GM10266 (cell line): Measurements from ENCODE around the gene KCNQ1OT1.

Source experiments
- DNase-seq: peaks from one replicate; pipeline ENCODE4 v3.0.0; 2012; ENCODE audit errors: extremely low spot score
- CTCF ChIP-seq: IDR thresholded peaks from 2 replicates; pipeline ENCODE4 v1.5.1; 2012; ENCODE audit warnings: mild to moderate bottlenecking, low read depth; ENCODE audit not compliant: control insufficient read depth, insufficient read depth; ENCODE audit errors: missing control alignments

Gene KCNQ1OT1

DNA sequence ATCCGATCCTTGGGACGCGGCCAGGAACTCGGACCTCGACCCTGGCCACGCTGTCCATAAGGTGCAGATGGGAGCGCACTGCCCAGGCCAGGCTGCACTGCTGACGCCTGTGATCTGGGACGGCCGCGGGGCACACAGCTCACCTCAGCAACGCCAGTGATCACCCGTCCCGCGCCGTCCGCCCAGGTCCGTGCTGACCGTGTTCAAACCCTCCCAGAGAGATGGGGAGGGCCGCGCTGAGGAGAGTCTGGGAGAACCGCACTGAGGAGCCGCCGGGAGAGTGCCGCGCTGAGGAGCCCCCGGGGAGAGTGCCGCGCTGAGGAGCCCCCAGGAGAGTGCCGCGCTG is 636 bp downstream of the KCNQ1OT1 start:
- TF ChIP-seq CTCF = no peak
- DNase-seq = no peak

DNA sequence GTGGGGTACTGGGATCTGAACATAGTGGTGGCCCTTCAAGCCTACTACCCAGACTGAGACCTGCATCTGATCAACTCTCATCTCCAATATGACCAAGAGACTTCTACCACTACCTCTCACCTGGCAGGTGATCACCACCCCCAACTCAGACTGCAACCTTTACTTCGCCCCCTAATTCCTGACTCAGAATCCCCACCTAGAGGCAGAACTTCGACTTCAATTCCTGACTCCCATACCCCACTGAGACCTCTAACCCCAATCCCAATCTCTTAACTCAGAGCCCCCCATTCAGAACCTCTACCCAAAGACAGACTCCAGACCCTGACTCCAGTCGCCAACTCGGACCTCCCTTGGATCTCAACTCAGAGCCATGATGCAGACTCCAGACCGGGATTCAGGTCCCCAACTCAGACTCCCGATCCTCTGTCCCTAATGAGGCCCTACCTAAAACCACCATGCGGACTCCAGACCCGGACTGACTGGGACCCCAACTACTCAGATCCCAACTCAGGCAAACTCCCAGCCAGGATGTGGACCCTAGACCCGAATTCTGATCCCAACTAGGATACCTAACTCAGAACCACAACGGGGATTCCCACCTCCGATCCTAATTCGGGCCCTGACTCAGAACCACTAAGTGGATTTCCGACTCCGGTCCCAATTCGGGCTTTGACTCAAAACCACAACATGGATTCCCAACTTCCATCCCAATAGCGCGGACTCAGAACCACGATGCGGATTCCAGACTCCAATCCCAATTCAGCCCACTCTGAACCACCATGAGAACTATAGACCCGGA is 1.2 kb downstream of the KCNQ1OT1 start:
- DNase-seq = no peak

DNA sequence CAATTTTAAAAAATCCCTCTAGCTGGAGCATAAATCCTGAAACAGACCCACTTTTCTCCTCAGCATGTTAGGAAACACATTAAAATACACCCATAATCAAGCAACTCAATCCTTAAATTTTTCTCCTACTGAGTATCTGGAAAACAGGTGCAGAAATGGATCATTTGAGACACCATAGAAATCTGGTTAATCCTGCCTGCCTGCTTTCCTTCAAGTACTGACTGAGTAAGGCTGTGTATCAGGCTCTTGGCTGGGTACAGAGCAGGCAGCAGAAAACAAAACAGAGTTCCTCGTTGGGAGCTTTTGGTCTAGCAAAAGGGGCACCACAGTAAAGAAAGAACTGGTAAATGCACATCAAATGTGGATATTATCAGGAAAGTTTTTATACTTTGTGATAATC is 1.9 kb downstream of the KCNQ1OT1 start:
- no peak for DNase-seq
- no peak for TF ChIP-seq CTCF

More for the DNA sequence above, 1.2 kb downstream of the KCNQ1OT1 start:
- TF ChIP-seq CTCF = no peak

- no peak for TF ChIP-seq CTCF
- no peak for DNase-seq
Measured at GRCh38 chr11:2696455-2696854, 3.3 kb downstream of the KCNQ1OT1 start.

- TF ChIP-seq CTCF = no peak
Measured at GRCh38 chr11:2694995-2695939, 4.5 kb downstream of the KCNQ1OT1 start.

GRCh38 chr11:2694495-2694894 is 5.3 kb downstream of the KCNQ1OT1 start:
- DNase-seq = no peak
- TF ChIP-seq CTCF = no peak

More at GRCh38 chr11:2694995-2695939, 4.5 kb downstream of the KCNQ1OT1 start:
- DNase-seq = no peak
